Osteoblast (primary cell): ENCODE measurements around the gene S100A3. TPM values are rescaled to one million over a fixed set of nuclear protein-coding genes. Genes with fewer than 3 reads are reported as not detected.
"Not testable (repeated sequence)": the region's sequence is repeated elsewhere in the genome, so short reads cannot be mapped to it uniquely, and the experiment has no call there.

Source experiments
- DNase-seq: peaks from one replicate; pipeline ENCODE4 v3.0.0; 2011; ENCODE audit warnings: low spot score, mixed read lengths; ENCODE audit not compliant: insufficient read length; ENCODE audit errors: missing footprints
- H2AFZ ChIP-seq: 2 replicates; pipeline ENCODE4 v1.6.0; 2011; ENCODE audit warnings: mild to moderate bottlenecking, low read length
- H3K27ac ChIP-seq: 2 replicates; pipeline ENCODE4 v1.5.1; 2011; ENCODE audit warnings: mild to moderate bottlenecking, low read depth, low read length, moderate library complexity
- H3K27me3 ChIP-seq: 2 replicates; pipeline ENCODE4 v1.6.0; 2012; ENCODE audit warnings: mild to moderate bottlenecking, control low read depth, inconsistent platforms, low read length, moderate library complexity; ENCODE audit not compliant: insufficient read depth
- H3K36me3 ChIP-seq: 2 replicates; pipeline ENCODE4 v1.5.1; 2011; ENCODE audit warnings: mild to moderate bottlenecking, low read length, control low read depth, moderate library complexity; ENCODE audit not compliant: insufficient read depth
- H3K4me1 ChIP-seq: 2 replicates; pipeline ENCODE4 v1.5.1; 2011; ENCODE audit warnings: mild to moderate bottlenecking, low read length, control low read depth, moderate library complexity; ENCODE audit not compliant: insufficient read depth
- H3K4me2 ChIP-seq: 2 replicates; pipeline ENCODE4 v1.6.0; 2011; ENCODE audit warnings: mild to moderate bottlenecking, low read length; ENCODE audit not compliant: insufficient read depth
- H3K4me3 ChIP-seq: fragments of 200-600 bp; sonication (generic); 3 replicates; pipeline ENCODE4 v1.5.1; 2012; ENCODE audit warnings: mild to moderate bottlenecking, low read length, inconsistent platforms; ENCODE audit not compliant: insufficient read depth
- H3K79me2 ChIP-seq: 2 replicates; pipeline ENCODE4 v1.6.0; 2012; ENCODE audit warnings: mild to moderate bottlenecking, low read length, control low read depth, inconsistent platforms; ENCODE audit not compliant: insufficient read depth
- H3K9me3 ChIP-seq: 2 replicates; pipeline ENCODE4 v1.5.1; 2011; ENCODE audit warnings: low read depth, low read length, control low read depth
- H4K20me1 ChIP-seq: 2 replicates; pipeline ENCODE4 v1.6.0; 2012; ENCODE audit warnings: mild to moderate bottlenecking, low read length, control low read depth; ENCODE audit not compliant: insufficient read depth
- CTCF ChIP-seq: IDR thresholded peaks from 2 replicates; pipeline ENCODE4 v1.5.1; 2011; ENCODE audit warnings: mild to moderate bottlenecking, low read depth, low read length, moderate library complexity; ENCODE audit errors: extremely low read depth
- total RNA-seq: library from RNA; depleted of rRNA; stranded (reverse); fragments of >200 nt; gene quantifications from 2 replicates; pipeline ENCODE4 v1.2.3, GENCODE V29; 2012

Gene S100A3
- total RNA-seq, 1 donor: 7.6 TPM

GRCh38 chr1:153592748-153593147 lies 43.7 kb upstream of the S100A3 start:
- no peaks in the 10 kb centered on the region for H4K20me1 ChIP-seq
- no peak overlapping the region for H3K27ac ChIP-seq
- no peaks in the 10 kb centered on the region for H3K27me3 ChIP-seq
- no peaks in the 10 kb centered on the region for H3K36me3 ChIP-seq
- peak overlapping the region; percentile 27 for H2AFZ ChIP-seq
- DNase-seq: peak; percentile 56
- no peaks in the 10 kb centered on the region for H3K79me2 ChIP-seq
- H3K4me3 ChIP-seq: no peak overlapping the region
- H3K4me1 ChIP-seq: peaks cover 5% of the 10 kb centered on the region
- no peak for TF ChIP-seq CTCF
- H3K9me3 ChIP-seq: no peaks in the 10 kb centered on the region
- no peak overlapping the region for H3K4me2 ChIP-seq

- Histone ChIP-seq H3K9me3 (no peaks in the 10 kb centered on the region), H3K79me2 (no peaks in the 10 kb centered on the region), H3K4me2 (no peak overlapping the region), H3K27ac (no peak overlapping the region), H3K4me1 (peaks cover 9% of the 10 kb centered on the region), H3K4me3 (no peak overlapping the region), H4K20me1 (no peaks in the 10 kb centered on the region), H3K27me3 (no peaks in the 10 kb centered on the region), H3K36me3 (no peaks in the 10 kb centered on the region), H2AFZ (no peak overlapping the region)
- DNase-seq: no peak
- no peak for TF ChIP-seq CTCF
These were observed 39.4 kb upstream of the S100A3 start for GRCh38 chr1:153588482-153588881.

- not testable (repeated sequence) for DNase-seq, H3K27ac ChIP-seq, H3K27me3 ChIP-seq, H2AFZ ChIP-seq, H3K79me2 ChIP-seq, H3K36me3 ChIP-seq, H3K4me3 ChIP-seq, H3K4me2 ChIP-seq, H3K9me3 ChIP-seq, H4K20me1 ChIP-seq, H3K4me1 ChIP-seq
These were observed 39.0 kb upstream of the S100A3 start for GRCh38 chr1:153588033-153588432.

GRCh38 chr1:153587314-153587713 lies 38.3 kb upstream of the S100A3 start:
- Histone ChIP-seq H3K27ac (no peak overlapping the region), H3K79me2 (no peaks in the 10 kb centered on the region), H3K4me2 (no peak overlapping the region), H2AFZ (no peak overlapping the region), H3K4me3 (no peak overlapping the region), H3K4me1 (peaks cover 9% of the 10 kb centered on the region), H3K27me3 (no peaks in the 10 kb centered on the region), H4K20me1 (no peaks in the 10 kb centered on the region), H3K9me3 (no peaks in the 10 kb centered on the region), H3K36me3 (no peaks in the 10 kb centered on the region)
- DNase-seq: no peak
- no peak for TF ChIP-seq CTCF
